Measurements from ENCODE around the gene CEP68. TPM values are rescaled to one million over a fixed set of nuclear protein-coding genes. Genes with fewer than 3 reads are reported as not detected.
A peak's percentile ranks its signal among the peaks of the same experiment; 100 is the strongest.
"Not testable (repeated sequence)": the region's sequence is repeated elsewhere in the genome, so short reads cannot be mapped to it uniquely, and the experiment has no call there.

CEP68 gene
- total RNA-seq, 1 donor from 2014 or later: 20.9 TPM

- DNase-seq (ENCODE audit: low spot score): peak; percentile 31
Observed at GRCh38 chr2:65129286-65129825, 73.1 kb downstream of the CEP68 start.

- peak; percentile 100 for DNase-seq (ENCODE audit: low spot score)
Observed at GRCh38 chr2:65129826-65130663, 73.8 kb downstream of the CEP68 start, which contains the start of gene RAB1A. TSS of gene RAB1A (minus strand) at chr2:65130106. CDS start at chr2:65129915, 191 bp downstream.

- no peak for DNase-seq (ENCODE audit: low spot score)
Observed at GRCh38 chr2:65130664-65131175, 74.5 kb downstream of the CEP68 start.

GRCh38 chr2:65132930-65133329, 76.7 kb downstream of the CEP68 start:
- DNase-seq (ENCODE audit: low spot score): not testable (repeated sequence)

- no peak for DNase-seq (ENCODE audit: low spot score)
Observed at GRCh38 chr2:65133626-65134025, 77.4 kb downstream of the CEP68 start.

GRCh38 chr2:65134158-65134557, 77.9 kb downstream of the CEP68 start:
- no peak for DNase-seq (ENCODE audit: low spot score)

- no peak for DNase-seq (ENCODE audit: low spot score)
Observed at GRCh38 chr2:65136253-65136652, 80.0 kb downstream of the CEP68 start.

Other genes starting within 250 kb of the CEP68 start
- gene SLC1A4, start 67.0 kb upstream of the CEP68 start, total RNA-seq (ENCODE audit: insufficient read depth, low replicate concordance): 16.1 TPM
- 80.2 TPM for gene RAB1A, start 73.7 kb downstream of the CEP68 start, total RNA-seq (ENCODE audit: insufficient read depth, low replicate concordance)
- gene ACTR2, start 171.4 kb downstream of the CEP68 start, total RNA-seq (ENCODE audit: insufficient read depth, low replicate concordance): 71.3 TPM

Measured in umbilical cord (tissue), 2 donors.